H9 (cell line): ENCODE measurements around the gene TTN. TPM values are rescaled to one million over a fixed set of nuclear protein-coding genes. Genes with fewer than 3 reads are reported as not detected.

Experiments
- DNase-seq: peaks from one replicate; pipeline ENCODE4 v3.0.0-alpha.2; 2017
- H2AFZ ChIP-seq: one replicate; pipeline ENCODE4 v1.6.1; 2013; ENCODE audit warnings: mild to moderate bottlenecking, low read length, control low read depth, moderate library complexity
- H2AK5ac ChIP-seq: 2 replicates; pipeline ENCODE4 v1.6.1; 2013; ENCODE audit warnings: low read length, control low read depth, mixed read lengths; ENCODE audit not compliant: insufficient read length
- H2BK120ac ChIP-seq: one replicate; pipeline ENCODE4 v1.6.1; 2013; ENCODE audit warnings: low read depth, mild to moderate bottlenecking, low read length, control low read depth, inconsistent platforms; ENCODE audit not compliant: poor library complexity, severe bottlenecking
- H2BK12ac ChIP-seq: 2 replicates; pipeline ENCODE4 v1.6.1; 2013; ENCODE audit warnings: low read length, control low read depth, mixed read lengths, low read depth; ENCODE audit not compliant: insufficient read length
- H2BK15ac ChIP-seq: 2 replicates; pipeline ENCODE4 v1.6.1; 2013; ENCODE audit warnings: low read depth, low read length, control low read depth
- H2BK20ac ChIP-seq: one replicate; pipeline ENCODE4 v1.6.1; 2013; ENCODE audit warnings: low read depth, mild to moderate bottlenecking, low read length, control low read depth, inconsistent platforms; ENCODE audit not compliant: poor library complexity, severe bottlenecking
- H2BK5ac ChIP-seq: 2 replicates; pipeline ENCODE4 v1.6.1; 2013; ENCODE audit warnings: low read length, control low read depth, mixed read lengths; ENCODE audit not compliant: insufficient read length
- H3K14ac ChIP-seq: 2 replicates; pipeline ENCODE4 v1.6.1; 2013; ENCODE audit warnings: low read length, control low read depth; ENCODE audit not compliant: insufficient read depth
- H3K18ac ChIP-seq: 2 replicates; pipeline ENCODE4 v1.6.1; 2013; ENCODE audit warnings: low read depth, mild to moderate bottlenecking, mixed read lengths, low read length, control low read depth; ENCODE audit not compliant: insufficient read length
- H3K23ac ChIP-seq: 2 replicates; pipeline ENCODE4 v1.6.1; 2013; ENCODE audit warnings: low read length, control low read depth, mixed read lengths, low read depth; ENCODE audit not compliant: insufficient read length
- H3K23me2 ChIP-seq: 2 replicates; pipeline ENCODE4 v1.6.1; 2013; ENCODE audit warnings: low read depth, mild to moderate bottlenecking, mixed read lengths, low read length, control low read depth; ENCODE audit not compliant: insufficient read length, poor library complexity, severe bottlenecking
- H3K27ac ChIP-seq: 2 replicates; pipeline ENCODE4 v1.5.1; 2013; ENCODE audit warnings: low read length, control low read depth, mixed read lengths, low read depth; ENCODE audit not compliant: insufficient read length
- H3K27me3 ChIP-seq: 2 replicates; pipeline ENCODE4 v1.6.1; 2013; ENCODE audit warnings: low read length, control low read depth, inconsistent platforms; ENCODE audit not compliant: insufficient read depth
- H3K4ac ChIP-seq: 2 replicates; pipeline ENCODE4 v1.6.1; 2013; ENCODE audit warnings: low read depth, mild to moderate bottlenecking, control low read depth, inconsistent platforms, low read length, moderate library complexity
- H3K4me1 ChIP-seq: 2 replicates; pipeline ENCODE4 v1.6.1; 2013; ENCODE audit warnings: low read length, control low read depth, inconsistent platforms; ENCODE audit not compliant: insufficient read depth
- H3K4me2 ChIP-seq: 2 replicates; pipeline ENCODE4 v1.6.1; 2013; ENCODE audit warnings: low read length, control low read depth, mixed read lengths; ENCODE audit not compliant: insufficient read length, insufficient read depth
- H3K56ac ChIP-seq: 2 replicates; pipeline ENCODE4 v1.6.1; 2013; ENCODE audit warnings: low read depth, mild to moderate bottlenecking, mixed read lengths, low read length, control low read depth; ENCODE audit not compliant: insufficient read length
- H3K79me1 ChIP-seq: 2 replicates; pipeline ENCODE4 v1.6.1; 2013; ENCODE audit warnings: low read depth, mild to moderate bottlenecking, moderate library complexity, low read length, control low read depth, inconsistent platforms; ENCODE audit not compliant: insufficient read depth, poor library complexity, severe bottlenecking
- H3K79me2 ChIP-seq: 2 replicates; pipeline ENCODE4 v1.6.1; 2013; ENCODE audit warnings: low read length, control low read depth, inconsistent platforms; ENCODE audit not compliant: insufficient read depth
- H3K9ac ChIP-seq: 2 replicates; pipeline ENCODE4 v1.6.1; 2013; ENCODE audit warnings: low read length, control low read depth, mixed read lengths; ENCODE audit not compliant: insufficient read length; ENCODE audit errors: extremely low read depth
- H3K9me3 ChIP-seq: one replicate; pipeline ENCODE4 v1.6.1; 2013; ENCODE audit warnings: low read depth, low read length, inconsistent platforms; ENCODE audit not compliant: control insufficient read depth
- H3T11ph ChIP-seq: one replicate; pipeline ENCODE4 v1.6.1; 2013; ENCODE audit warnings: mild to moderate bottlenecking, low read length, control low read depth, inconsistent platforms
- H4K20me1 ChIP-seq: one replicate; pipeline ENCODE4 v1.6.1; 2013; ENCODE audit not compliant: control insufficient read depth, insufficient read length, insufficient read depth
- H4K5ac ChIP-seq: 2 replicates; pipeline ENCODE4 v1.6.1; 2013; ENCODE audit warnings: low read depth, mild to moderate bottlenecking, mixed read lengths, low read length, control low read depth; ENCODE audit not compliant: insufficient read length
- H4K8ac ChIP-seq: replicated peaks from 2 replicates; pipeline ENCODE4 v1.6.1; 2013; ENCODE audit warnings: low read length, control low read depth, mixed read lengths, low read depth; ENCODE audit not compliant: insufficient read length
- H4K91ac ChIP-seq: 2 replicates; pipeline ENCODE4 v1.6.1; 2013; ENCODE audit warnings: low read depth, mild to moderate bottlenecking, moderate library complexity, mixed read lengths, low read length, control low read depth; ENCODE audit not compliant: insufficient read length
- H3K27ac Mint-ChIP-seq, 3 experiments: 2 replicates in 2 of 3; 3 replicates in 1 of 3; pipeline ENCODE4 v1.8.0; 2020 to 2021; ENCODE audit warnings: mixed read lengths in 3 of 3, mild to moderate bottlenecking in 1 of 3, moderate library complexity in 1 of 3
- H3K27me3 Mint-ChIP-seq: 2 replicates; pipeline ENCODE4 v1.8.0; 2021; ENCODE audit warnings: low read depth, mild to moderate bottlenecking, moderate library complexity, mixed read lengths
- H3K36me3 Mint-ChIP-seq, 3 experiments: 2 replicates in 2 of 3; 3 replicates in 1 of 3; pipeline ENCODE4 v1.8.0; 2020 to 2021; ENCODE audit warnings: low read depth in 3 of 3, mixed read lengths in 3 of 3; ENCODE audit not compliant: insufficient read depth in 1 of 3
- H3K4me1 Mint-ChIP-seq, 2 experiments: 2 replicates each; pipeline ENCODE4 v1.8.0; 2020; ENCODE audit warnings: mixed read lengths in 2 of 2
- H3K4me3 Mint-ChIP-seq, 2 experiments: 2 replicates in 1 of 2; 3 replicates in 1 of 2; pipeline ENCODE4 v1.8.0; 2020 to 2021; ENCODE audit warnings: mild to moderate bottlenecking in 2 of 2, mixed read lengths in 2 of 2, moderate library complexity in 1 of 2
- H3K9me3 Mint-ChIP-seq, 2 experiments: 2 replicates in 1 of 2; 3 replicates in 1 of 2; pipeline ENCODE4 v1.8.0; 2020; ENCODE audit warnings: mild to moderate bottlenecking in 2 of 2, mixed read lengths in 2 of 2, moderate library complexity in 1 of 2
- CTCF ChIP-seq: fragments of 200-600 bp; sonication (generic); conservative IDR thresholded peaks from 3 replicates; pipeline ENCODE4 v1.8.0; 2021; ENCODE audit warnings: antibody characterized with exemption, mild to moderate bottlenecking
- WGBS: extraction: QIAGEN DNeasy Blood & Tissue Kit; methylation state at CpG from one replicate; pipeline ENCODE4 v1.1.7; 2013; ENCODE audit warnings: missing lambda C conversion rate, low lambda C conversion rate, mixed read lengths; ENCODE audit not compliant: insufficient read length; ENCODE audit errors: extremely low coverage; 5-methylcytosine and 5-hydroxymethylcytosine counted together
- total RNA-seq: library from RNA; stranded (reverse); gene quantifications from 2 replicates; pipeline ENCODE4 v1.2.1, GENCODE V29; 2021

TTN gene
- total RNA-seq, 1 experiment from 2014 or later, result 0.70 TPM

GRCh38 chr2:178478439-178479274 is 328.6 kb downstream of the TTN start, which contains the start of gene FKBP7:
TSS of gene FKBP7 (minus strand) at chr2:178478600. CDS start at chr2:178478499, 101 bp downstream.
- H3K14ac ChIP-seq, result peak within 1 kb of the TSS; percentile 82; the same call in 1 of the 2 replicates
- Mint-ChIP-seq H3K4me3 (peak within 1 kb of the TSS; percentile 91 to 97), H3K4me1 (peaks cover 20 to 27% of the 10 kb centered on the region in 2 experiments), H3K27ac (peak within 1 kb of the TSS; percentile 86 to 98 (median 97)), H3K36me3 (no peaks in the 10 kb centered on the region), H3K27me3 (no peaks in the 10 kb centered on the region; the same call in 1 of the 2 replicates), H3K9me3 (no peaks in the 10 kb centered on the region; a peak in 1 of 5 replicates)
- H4K8ac ChIP-seq, result no peak within 1 kb of the TSS
- H3K27me3 ChIP-seq, result no peaks in the 10 kb centered on the region
- H2BK15ac ChIP-seq, result no peak within 1 kb of the TSS
- H2BK5ac ChIP-seq, result no peak within 1 kb of the TSS
- peak within 1 kb of the TSS; percentile 87 for H3K9ac ChIP-seq
- no CpG with 5 or more reads among the region's 56 CpGs for WGBS
- H2AK5ac ChIP-seq, result no peak within 1 kb of the TSS
- no peak within 1 kb of the TSS for H3K4ac ChIP-seq
- H3K79me2 ChIP-seq, result peaks cover 3% of the 10 kb centered on the region; the same call in 1 of the 2 replicates
- H3K23ac ChIP-seq, result no peak within 1 kb of the TSS
- H2BK12ac ChIP-seq, result no peak within 1 kb of the TSS
- peak within 1 kb of the TSS; percentile 98 for H3K4me2 ChIP-seq
- H2BK120ac ChIP-seq, result no peak within 1 kb of the TSS
- H3T11ph ChIP-seq, result no peak within 1 kb of the TSS
- peak within 1 kb of the TSS; percentile 12 for H4K5ac ChIP-seq
- no peaks in the 10 kb centered on the region for H4K20me1 ChIP-seq
- H2AFZ ChIP-seq, result peak within 1 kb of the TSS; percentile 96
- peak within 1 kb of the TSS; percentile 83 for H3K18ac ChIP-seq
- peak; percentile 85 for DNase-seq
- no peak within 1 kb of the TSS for H3K56ac ChIP-seq
- peaks cover 11% of the 10 kb centered on the region for H3K23me2 ChIP-seq
- H3K79me1 ChIP-seq, result peaks cover under 1% of the 10 kb centered on the region
- H3K9me3 ChIP-seq, result no peaks in the 10 kb centered on the region
- no peak within 1 kb of the TSS for H2BK20ac ChIP-seq
- H3K27ac ChIP-seq, result no peak within 1 kb of the TSS
- TF ChIP-seq CTCF, result peak; percentile 74
- H4K91ac ChIP-seq, result no peak within 1 kb of the TSS
- peaks cover 3% of the 10 kb centered on the region; the same call in 1 of the 2 replicates for H3K4me1 ChIP-seq
